ENCODE data around the gene CMTM4.

DNA sequence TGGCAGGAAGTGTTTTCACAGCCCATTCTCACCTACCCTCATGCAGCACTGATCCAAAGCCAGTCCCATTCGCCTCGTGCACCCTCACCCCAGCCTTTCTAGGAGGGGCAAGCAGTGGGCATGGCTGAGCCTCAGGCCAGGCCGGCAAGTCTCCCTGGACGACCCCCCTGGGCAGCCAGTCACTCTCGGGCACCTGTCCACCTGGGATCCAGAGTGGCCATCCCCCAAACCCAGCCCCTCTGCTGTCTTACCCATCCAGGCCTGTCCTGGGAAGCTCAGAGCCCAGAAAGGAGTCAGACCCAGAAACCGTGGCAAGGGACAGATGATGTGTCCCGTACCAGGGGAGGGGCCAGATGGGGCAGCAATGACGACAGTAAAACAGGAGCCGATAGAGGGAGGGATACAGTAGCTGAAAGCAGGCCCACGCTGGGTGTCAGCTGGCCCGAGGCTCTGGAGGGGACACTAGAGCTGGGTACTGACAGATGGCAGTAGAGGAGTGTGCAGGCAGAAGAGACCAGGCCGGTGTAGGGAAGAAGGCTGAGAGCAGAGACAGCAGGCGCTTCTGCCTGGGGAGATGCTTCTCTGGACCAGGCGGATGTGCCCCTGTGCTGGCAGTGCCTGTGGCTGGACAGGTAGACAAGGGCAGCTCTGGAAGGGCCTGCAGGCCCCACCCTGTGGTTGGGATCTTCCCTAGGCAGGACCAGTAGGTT, 86.3 kb downstream of the CMTM4 start:
- TF ChIP-seq, protein P1, sequence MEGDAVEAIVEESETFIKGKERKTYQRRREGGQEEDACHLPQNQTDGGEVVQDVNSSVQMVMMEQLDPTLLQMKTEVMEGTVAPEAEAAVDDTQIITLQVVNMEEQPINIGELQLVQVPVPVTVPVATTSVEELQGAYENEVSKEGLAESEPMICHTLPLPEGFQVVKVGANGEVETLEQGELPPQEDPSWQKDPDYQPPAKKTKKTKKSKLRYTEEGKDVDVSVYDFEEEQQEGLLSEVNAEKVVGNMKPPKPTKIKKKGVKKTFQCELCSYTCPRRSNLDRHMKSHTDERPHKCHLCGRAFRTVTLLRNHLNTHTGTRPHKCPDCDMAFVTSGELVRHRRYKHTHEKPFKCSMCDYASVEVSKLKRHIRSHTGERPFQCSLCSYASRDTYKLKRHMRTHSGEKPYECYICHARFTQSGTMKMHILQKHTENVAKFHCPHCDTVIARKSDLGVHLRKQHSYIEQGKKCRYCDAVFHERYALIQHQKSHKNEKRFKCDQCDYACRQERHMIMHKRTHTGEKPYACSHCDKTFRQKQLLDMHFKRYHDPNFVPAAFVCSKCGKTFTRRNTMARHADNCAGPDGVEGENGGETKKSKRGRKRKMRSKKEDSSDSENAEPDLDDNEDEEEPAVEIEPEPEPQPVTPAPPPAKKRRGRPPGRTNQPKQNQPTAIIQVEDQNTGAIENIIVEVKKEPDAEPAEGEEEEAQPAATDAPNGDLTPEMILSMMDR (IDR thresholded peaks at IDR 0.05; ENCODE audit: low read depth, low read length): no peak
- TF ChIP-seq POLR2A (IDR thresholded peaks at IDR 0.05; ENCODE audit: extremely low read depth, insufficient read length) (no peak), MYC (IDR thresholded peaks at IDR 0.05; ENCODE audit: low read depth, low read length) (no peak)
- TF ChIP-seq, protein P2, sequence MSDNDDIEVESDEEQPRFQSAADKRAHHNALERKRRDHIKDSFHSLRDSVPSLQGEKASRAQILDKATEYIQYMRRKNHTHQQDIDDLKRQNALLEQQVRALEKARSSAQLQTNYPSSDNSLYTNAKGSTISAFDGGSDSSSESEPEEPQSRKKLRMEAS (IDR thresholded peaks at IDR 0.05; ENCODE audit: low read depth, low read length): no peak

All from NB4 (cell line).